Left kidney (tissue), 2 donors: Measurements from ENCODE around the gene NFIX. TPM values are rescaled to one million over a fixed set of nuclear protein-coding genes. Genes with fewer than 3 reads are reported as not detected.

ENCODE experiments used
- DNase-seq: peaks from one replicate; pipeline ENCODE4 v3.0.0-alpha.2; 2013
- polyA plus RNA-seq: library from polyadenylated mRNA; unstranded; fragments of 120-200 nt; gene quantifications from one replicate; pipeline ENCODE4 v1.2.1, GENCODE V29; 2013; ENCODE audit not compliant: insufficient read length

The NFIX gene
- polyA plus RNA-seq, 1 donor: 14.6 TPM

- DNase-seq: no peak
Observed at GRCh38 chr19:13018035-13018914, 23.0 kb downstream of the NFIX start.

GRCh38 chr19:13019332-13019731 is 24.1 kb downstream of the NFIX start:
- no peak for DNase-seq

GRCh38 chr19:13020002-13020414 is 24.7 kb downstream of the NFIX start:
- DNase-seq: no peak

- DNase-seq: no peak
Observed at GRCh38 chr19:13022111-13022858, 27.0 kb downstream of the NFIX start.

GRCh38 chr19:13022859-13023636 is 27.8 kb downstream of the NFIX start:
- peak; percentile 77 for DNase-seq

GRCh38 chr19:13023656-13024055 is 28.4 kb downstream of the NFIX start:
- DNase-seq: no peak

GRCh38 chr19:13024126-13024950 is 29.1 kb downstream of the NFIX start:
- DNase-seq: no peak

- DNase-seq: no peak
Observed at GRCh38 chr19:13024951-13025697, 29.8 kb downstream of the NFIX start.

GRCh38 chr19:13025819-13026456 is 30.7 kb downstream of the NFIX start:
- no peak for DNase-seq

- DNase-seq: no peak
Observed at GRCh38 chr19:13026462-13027370, 31.4 kb downstream of the NFIX start.

GRCh38 chr19:13027557-13027956 is 32.3 kb downstream of the NFIX start:
- no peak for DNase-seq

GRCh38 chr19:13028027-13028426 is 32.8 kb downstream of the NFIX start:
- DNase-seq: no peak

- no peak for DNase-seq
Observed at GRCh38 chr19:13029301-13029880, 34.1 kb downstream of the NFIX start.

GRCh38 chr19:13029893-13030292 is 34.6 kb downstream of the NFIX start:
- DNase-seq: no peak

GRCh38 chr19:13031917-13032623 is 36.8 kb downstream of the NFIX start:
- no peak for DNase-seq

GRCh38 chr19:13032837-13033236 is 37.6 kb downstream of the NFIX start:
- DNase-seq: no peak

- no peak for DNase-seq
Observed at GRCh38 chr19:13033244-13033643, 38.0 kb downstream of the NFIX start.
